GM10248 (cell line): Measurements from ENCODE around the gene FNDC3B.

Experiments used
- CTCF ChIA-PET: fragments of 300-600 bp; sonication (Branson Sonifier 250); formaldehyde crosslinking; extraction: SDS; loops from one replicate; lab custom pipeline; 2021; ENCODE audit warnings: antibody characterized with exemption; lab: Yijun Ruan, JAX
- POLR2A ChIA-PET: fragments of 350-650 bp; sonication (Branson Sonifier 250); formaldehyde crosslinking; extraction: SDS; loops from one replicate; lab custom pipeline; 2020; ENCODE audit warnings: antibody characterized with exemption; lab: Yijun Ruan, JAX
- DNase-seq: peaks from one replicate; pipeline ENCODE4 v3.0.0; 2012; ENCODE audit errors: extremely low spot score
- TF ChIP-seq, protein P1 (sequence below): IDR thresholded peaks from 2 replicates; pipeline ENCODE4 v1.5.1; 2012; ENCODE audit warnings: mild to moderate bottlenecking, low read depth; ENCODE audit errors: extremely low read depth, missing control alignments, control extremely low read depth

Gene FNDC3B

DNA sequence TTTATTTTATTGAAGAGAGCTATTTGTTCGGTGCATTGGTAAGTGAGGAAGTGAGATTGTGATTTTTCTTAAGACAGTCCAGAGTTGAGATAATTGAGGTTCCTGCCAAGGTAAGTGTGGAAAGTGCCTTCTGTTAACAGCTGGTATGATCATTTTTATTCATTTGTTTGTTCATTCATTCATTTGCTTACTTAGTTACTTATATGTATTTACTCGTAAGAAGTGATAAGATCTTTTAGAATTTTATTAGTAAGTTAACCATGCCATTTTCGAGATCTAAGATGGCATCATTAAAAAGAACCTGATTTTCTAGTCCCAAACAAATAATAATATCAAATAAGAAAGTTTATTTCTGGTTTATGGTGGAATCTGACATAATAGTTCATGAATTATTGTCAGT lies 258.9 kb downstream of the FNDC3B start:
- POLR2A ChIA-PET: no interaction called here
- TF ChIP-seq, protein P1, sequence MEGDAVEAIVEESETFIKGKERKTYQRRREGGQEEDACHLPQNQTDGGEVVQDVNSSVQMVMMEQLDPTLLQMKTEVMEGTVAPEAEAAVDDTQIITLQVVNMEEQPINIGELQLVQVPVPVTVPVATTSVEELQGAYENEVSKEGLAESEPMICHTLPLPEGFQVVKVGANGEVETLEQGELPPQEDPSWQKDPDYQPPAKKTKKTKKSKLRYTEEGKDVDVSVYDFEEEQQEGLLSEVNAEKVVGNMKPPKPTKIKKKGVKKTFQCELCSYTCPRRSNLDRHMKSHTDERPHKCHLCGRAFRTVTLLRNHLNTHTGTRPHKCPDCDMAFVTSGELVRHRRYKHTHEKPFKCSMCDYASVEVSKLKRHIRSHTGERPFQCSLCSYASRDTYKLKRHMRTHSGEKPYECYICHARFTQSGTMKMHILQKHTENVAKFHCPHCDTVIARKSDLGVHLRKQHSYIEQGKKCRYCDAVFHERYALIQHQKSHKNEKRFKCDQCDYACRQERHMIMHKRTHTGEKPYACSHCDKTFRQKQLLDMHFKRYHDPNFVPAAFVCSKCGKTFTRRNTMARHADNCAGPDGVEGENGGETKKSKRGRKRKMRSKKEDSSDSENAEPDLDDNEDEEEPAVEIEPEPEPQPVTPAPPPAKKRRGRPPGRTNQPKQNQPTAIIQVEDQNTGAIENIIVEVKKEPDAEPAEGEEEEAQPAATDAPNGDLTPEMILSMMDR: no peak
- DNase-seq: no peak
- CTCF ChIA-PET: interaction anchor here (1.1 kb wide), 1 partner anchor 21 kb away, joined by 4 read pairs; no protein-coding TSS in a partner anchor

DNA sequence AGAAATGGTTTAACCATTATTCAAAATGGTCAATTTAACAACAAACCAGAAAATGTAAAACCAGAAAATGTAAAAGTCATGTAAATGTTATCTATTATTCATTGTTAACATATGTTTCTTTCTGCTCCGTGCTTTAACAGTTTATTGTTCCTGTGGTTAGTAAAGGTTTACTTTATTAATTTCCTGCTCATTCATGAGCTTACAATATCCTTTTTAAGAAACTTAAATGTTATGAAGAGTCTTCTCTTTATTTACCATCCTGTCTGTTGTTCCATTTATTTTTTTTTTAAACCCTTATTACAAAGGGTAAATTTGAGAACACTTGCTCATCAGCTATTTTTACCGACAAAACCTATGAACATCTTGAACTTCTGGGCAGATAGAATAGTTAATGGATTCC lies 260.8 kb downstream of the FNDC3B start:
- ChIA-PET POLR2A (interaction anchor here (0.5 kb wide), 1 partner anchor 359 kb away, joined by 3 read pairs; no protein-coding TSS in a partner anchor), CTCF (interaction anchor here (1.0 to 3.9 kb wide), 5 partner anchors 13 to 32 kb away, joined by 3 to 13 read pairs (median 3); no protein-coding TSS in a partner anchor)
- TF ChIP-seq, protein P1: no peak
- DNase-seq: no peak

DNA sequence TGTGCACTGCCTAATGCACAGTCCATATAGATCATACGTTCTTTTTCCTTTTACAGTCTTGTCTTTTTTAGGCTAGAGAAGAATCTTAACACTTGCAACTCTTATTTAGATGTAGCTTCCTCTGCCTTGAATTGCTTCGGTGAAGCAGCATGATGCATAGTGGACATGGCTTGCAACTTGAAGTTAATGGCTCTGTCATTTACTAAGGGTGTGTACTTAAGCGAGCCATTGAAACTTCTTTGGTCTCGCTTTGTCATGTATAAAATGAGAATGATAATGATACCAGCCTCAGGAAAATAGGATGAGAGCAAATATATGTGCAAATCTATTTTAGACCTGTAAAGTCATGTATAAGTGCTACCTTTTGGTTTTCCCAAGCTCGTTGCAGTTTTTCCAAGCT lies 261.5 kb downstream of the FNDC3B start:
- POLR2A ChIA-PET: no interaction called here
- TF ChIP-seq, protein P1: no peak
- no peak for DNase-seq
- CTCF ChIA-PET: interaction anchor here (1.0 to 3.9 kb wide), 4 partner anchors 13 to 31 kb away, joined by 3 to 13 read pairs (median 4); no protein-coding TSS in a partner anchor

DNA sequence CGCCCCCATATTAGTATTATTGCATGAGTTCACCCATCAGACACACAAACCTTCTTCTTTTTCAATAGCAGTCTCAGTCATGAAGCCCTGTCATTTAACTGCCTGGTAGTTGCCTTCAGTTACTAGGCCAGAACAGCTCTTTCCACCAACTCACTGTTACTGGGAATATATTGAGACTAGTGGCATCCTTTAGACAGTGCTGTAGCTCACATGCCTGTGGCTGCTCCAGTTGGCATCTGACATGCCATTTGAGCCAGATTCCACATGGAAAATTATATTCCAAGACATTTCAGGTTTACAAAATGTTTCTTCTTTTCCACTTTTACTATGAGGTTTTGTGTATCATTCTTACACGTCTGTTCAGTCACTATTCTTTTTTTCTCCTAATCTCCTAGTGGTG lies 262.8 kb downstream of the FNDC3B start:
- POLR2A ChIA-PET: no interaction called here
- TF ChIP-seq, protein P1: no peak
- DNase-seq: no peak
- CTCF ChIA-PET: interaction anchor here (3.9 kb wide), 1 partner anchor 30 kb away, joined by 13 read pairs; no protein-coding TSS in a partner anchor

DNA sequence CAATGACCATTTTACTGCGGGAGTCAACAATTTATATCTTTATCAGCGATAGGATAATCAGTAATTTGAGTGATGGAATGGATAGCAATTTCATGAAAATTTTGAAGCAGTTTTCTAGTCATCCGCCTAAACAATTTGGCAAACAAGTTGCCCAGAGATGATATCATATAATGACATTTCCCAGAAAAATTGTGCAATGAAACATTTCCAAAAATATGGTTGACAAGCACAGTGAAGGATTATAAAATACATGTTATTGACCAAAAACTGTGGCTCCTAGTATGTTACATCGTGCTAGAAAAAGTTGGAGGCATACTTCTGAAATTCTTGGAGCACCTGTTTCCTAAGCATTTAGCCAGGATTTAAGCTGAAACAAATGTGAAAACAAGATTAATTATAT lies 263.8 kb downstream of the FNDC3B start:
- TF ChIP-seq, protein P1: no peak
- no peak for DNase-seq
- ChIA-PET POLR2A (no interaction called here), CTCF (no interaction called here)

DNA sequence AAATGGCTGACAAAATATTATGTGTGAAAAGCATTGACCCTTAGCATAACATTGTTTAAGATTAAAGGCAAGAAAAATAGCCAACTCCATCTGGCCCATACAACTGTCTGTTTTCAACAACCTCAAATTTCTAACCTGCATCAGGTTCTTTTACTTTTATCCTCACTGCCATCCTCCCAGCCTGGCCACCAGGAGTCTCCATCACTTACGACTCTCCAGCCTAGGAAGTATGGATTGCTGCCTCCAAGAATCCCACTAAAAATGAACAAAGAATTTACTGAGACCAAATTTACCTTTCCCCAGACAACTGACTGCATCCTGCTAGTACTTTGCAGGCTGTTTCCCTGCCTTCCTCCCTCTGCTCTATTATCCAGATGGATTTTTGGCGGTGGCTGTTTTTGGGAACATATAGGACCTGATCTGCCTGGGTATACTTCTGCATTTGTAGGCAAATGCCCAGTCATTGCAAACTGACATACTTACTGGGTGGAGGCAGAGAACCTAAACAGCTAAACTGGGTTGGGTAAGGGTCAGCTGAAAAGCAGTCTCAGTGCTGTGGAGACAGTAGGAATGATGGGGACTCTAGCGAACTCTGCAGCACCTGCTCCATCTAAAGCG lies 264.7 kb downstream of the FNDC3B start:
- DNase-seq: no peak
- CTCF ChIA-PET: no interaction called here
- POLR2A ChIA-PET: no interaction called here
- TF ChIP-seq, protein P1: no peak

DNA sequence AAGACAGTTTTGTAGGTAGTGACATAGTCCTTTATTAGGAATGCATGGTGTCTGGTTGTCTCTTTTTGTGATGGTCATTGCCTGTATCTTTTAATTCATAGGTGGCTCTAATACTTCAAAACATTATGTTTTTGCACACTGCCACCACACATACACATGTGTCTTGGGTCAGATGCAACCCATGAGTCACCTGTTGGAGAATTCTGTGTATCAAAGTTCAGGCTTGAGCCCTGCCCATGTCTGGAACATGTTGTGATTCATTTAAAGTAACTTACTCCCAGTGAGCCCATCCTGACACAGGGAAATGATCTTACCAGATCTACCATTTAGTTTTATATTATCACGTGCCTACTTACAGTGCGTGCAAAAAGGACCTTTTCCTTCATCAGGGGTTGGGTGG lies 266.2 kb downstream of the FNDC3B start:
- TF ChIP-seq, protein P1: no peak
- ChIA-PET POLR2A (no interaction called here), CTCF (no interaction called here)
- no peak for DNase-seq
